GM21526 (cell line): ENCODE data around the gene SF3B6.
A peak's percentile ranks its signal among the peaks of the same experiment; 100 is the strongest.
"Not testable (repeated sequence)": the region's sequence is repeated elsewhere in the genome, so short reads cannot be mapped to it uniquely, and the experiment has no call there.

ENCODE experiments used
- ATAC-seq: cut with Tn5 transposase; IDR thresholded peaks from one replicate; pipeline ENCODE4 v1.9.1; 2021; ENCODE audit warnings: moderate library complexity; ENCODE audit not compliant: unreplicated experiment, low FRiP score

The SF3B6 gene, protein sequence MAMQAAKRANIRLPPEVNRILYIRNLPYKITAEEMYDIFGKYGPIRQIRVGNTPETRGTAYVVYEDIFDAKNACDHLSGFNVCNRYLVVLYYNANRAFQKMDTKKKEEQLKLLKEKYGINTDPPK

DNA sequence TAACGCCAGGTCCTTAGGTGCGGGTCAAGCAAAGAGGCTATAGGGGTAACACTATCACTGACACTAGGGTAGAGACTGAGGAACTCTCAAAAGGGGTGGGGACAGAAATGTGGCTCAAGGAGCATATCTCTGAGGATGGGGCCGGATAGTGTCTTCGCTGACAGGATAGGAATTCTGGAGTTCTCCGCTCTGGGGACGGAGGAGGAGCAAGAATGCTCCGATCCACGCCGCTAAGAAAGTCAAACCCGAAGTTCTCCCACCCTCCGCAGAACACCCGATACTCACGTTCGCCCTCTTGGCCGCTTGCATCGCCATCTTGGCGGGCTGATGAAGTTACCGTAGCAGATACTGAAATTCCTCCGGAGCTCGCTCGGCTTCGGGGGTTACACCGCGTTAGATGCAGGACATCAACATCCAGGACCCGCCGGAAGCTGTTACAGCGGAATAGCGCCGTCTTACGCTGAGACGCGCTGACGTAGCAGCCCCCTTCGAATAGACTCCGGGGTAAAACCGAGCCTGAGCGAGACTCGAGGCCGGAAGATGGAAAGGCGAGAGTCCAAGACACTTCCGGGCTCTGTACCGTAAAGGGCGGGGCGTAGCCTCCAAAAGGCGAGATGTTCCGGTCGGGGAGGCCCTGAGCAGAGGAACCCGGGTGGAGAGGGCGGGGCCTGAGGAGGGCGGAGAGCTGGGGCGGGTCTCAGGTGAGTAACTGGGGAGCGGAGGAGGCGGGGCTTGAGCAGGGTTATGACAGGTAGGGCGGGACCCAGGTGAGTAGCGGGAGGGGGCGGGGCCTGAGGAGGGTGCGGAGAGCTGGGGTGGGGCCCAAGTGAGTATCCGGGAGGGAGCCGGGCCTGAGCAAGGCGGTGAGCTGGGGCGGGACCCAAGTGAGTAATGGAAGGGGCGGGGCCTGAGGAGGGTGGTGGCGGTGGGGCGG lies at the start of gene SF3B6:
TSS of gene SF3B6 (minus strand) at position 412 of the 934 bp plus-strand sequence. CDS start at position 315, 97 bp downstream.
- peak; percentile 92 for ATAC-seq

DNA sequence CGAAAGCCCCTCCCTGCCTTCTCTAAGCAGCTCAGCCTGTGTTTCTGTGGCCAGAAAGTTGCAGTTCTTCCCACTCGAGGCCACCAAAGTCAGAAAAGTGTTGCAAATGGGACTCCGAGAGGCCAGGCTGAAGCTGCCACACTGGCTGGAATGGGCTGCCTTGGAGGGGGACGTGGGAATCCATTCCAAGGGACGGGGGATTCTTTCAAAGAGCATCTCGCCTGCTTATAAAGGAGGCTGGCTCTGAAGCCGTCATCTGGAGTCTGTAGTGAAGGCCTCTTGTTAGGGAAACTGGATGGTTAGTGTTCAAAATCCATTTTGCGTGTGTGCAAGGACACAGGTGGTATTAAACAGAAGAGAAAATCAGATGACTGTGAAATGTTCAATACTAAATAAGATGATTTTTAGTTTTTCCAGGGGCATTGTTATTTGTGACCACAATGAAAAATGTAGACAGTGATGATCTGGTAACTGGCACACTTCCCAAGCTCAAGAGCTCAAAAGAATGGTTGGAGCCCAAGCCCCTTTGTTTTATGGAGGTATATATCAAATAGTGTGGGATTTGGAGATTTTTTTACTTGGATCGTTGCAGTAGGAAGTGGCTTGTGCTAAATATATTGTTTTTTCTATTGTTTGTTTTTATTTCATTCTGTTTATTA lies 47.9 kb upstream of the SF3B6 start:
- no peak for ATAC-seq

DNA sequence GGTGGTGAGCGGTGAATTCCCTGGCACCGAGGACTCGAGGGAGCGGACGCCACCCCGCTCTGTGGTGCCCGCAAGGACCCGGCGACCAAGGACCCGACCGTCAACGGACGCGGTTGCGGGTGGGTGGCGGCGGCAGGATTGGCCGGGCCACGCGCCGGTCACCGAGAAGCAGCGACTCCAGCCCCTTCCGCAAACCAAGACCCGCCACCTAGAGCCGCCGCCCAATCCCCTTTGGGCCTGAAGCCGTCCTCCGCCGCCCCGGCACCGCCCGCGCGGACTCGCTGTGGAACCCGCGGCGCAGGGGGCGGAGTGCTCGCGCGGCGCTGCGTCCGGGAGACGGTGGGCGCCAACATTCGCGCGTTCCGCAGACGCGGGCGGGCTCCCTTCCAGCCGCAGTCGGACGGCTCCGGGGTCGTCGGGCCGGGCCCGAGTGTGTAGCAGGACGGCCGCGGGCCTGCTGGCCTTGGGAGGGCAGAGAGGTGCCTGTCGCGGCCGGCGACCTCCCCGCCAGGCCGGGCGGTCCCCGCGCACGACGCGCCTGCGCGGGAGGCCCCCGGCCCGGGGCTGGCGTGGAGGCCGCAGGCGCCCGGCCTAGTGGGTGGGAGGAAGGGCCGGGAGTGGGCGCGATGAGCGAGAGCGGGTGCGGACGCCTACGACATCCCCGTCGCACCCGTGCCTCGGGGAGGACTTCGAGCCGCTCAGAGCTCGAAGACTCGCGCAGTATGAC lies 47.2 kb upstream of the SF3B6 start, which contains the start of the genes FAM228B and PFN4:
TSS of gene FAM228B (plus strand) at position 275 of the 727 bp plus-strand sequence. CDS start 893 bp downstream, outside the sequence.
TSS of gene PFN4 (minus strand) at position 140 of the 727 bp plus-strand sequence. CDS start 799 bp downstream, outside the sequence.
- peak; percentile 82 for ATAC-seq

DNA sequence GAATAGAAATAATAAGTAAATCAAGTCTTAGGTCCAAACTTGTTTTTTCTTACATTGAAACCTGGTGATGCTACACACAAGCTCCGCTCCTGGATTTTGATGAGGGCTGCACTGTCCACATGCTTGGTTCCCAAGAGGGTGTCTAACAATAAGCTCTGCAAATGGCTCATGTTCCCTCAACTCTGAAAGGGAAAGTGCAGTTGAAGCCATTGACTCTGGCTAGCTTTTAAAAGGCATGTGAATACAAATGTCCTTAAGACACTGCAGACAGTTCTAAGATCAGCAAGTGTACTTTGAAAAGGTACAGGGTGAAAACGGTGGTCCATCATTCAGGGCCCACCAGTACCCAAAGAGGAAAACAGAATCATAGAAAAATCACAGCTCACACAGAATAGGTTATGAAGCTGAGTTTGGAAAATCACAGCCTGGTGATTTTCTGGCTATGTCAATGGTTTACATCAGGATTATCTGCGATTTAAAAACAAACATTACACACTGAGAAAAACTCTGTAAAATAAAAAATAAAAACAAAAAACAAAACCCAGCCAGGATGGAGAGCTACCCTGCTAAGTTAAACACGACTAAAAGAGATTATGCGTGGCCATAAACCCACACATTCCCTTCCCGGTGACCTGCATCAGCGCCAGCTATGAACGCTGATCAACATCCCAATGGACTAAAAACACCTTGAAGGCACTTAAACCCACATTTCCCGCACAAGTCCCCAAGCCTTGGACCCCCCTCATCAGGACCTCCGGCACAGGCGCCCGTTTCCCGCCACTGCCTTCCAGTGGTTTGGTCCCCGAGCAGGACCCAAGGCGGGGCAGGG lies 46.5 kb upstream of the SF3B6 start:
- ATAC-seq: no peak

DNA sequence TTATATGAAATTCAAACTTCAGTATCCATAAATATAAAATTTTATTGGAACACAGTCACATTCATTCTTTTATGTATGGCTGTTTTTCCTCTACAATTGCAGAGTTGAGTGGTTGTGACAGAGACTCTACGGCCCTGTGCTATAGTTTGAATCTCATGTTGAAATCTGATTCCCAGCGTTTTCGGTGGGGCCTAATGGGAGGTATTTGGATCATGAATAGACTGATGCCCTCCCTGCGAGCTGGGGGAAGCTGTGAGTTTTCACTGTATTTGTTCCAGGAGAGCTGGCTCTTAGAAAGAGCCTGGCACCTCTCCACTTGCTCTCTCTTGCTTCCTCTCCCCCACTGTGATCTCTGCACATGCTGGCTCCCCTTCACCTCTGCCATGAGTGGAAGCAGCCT lies 45.3 kb upstream of the SF3B6 start:
- ATAC-seq: no peak

DNA sequence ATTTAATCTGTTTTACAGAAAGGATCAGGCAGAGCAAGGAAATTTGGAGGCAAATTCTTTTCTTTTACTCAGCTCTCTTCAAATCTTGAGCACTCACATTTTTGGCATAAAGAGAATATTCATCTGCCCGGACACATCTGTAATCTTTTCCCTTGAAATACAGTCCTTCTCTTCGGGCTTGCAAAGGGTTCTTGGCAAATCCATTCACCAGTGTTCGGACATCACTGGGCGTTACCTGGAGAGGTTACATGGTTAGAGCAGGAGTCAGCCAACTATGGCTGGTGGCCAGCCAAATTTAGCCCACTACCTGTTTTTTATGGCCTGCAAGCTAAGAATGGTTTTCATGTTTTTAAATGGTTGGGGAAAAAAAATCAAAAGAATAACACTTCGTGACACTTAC lies 44.9 kb upstream of the SF3B6 start:
- no peak for ATAC-seq

DNA sequence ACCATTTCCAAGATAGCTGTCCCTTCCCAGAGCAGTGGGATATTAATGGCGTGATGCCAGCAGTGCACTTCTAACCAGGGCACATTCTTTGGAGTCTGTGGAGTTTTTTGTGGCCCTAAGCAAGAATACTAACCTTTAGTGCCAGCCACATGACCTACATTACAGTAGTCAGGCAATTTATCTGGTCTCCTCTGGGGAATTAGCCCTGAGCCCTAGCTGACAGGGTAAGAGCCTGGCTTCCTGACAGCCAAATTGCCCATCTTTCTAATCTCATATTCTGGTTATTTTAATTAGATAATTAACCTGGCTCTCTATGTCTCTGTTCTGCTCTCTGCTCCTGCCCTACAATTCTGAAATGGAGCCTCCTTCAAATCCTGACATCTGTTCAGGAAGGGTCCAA lies 41.8 kb upstream of the SF3B6 start:
- no peak for ATAC-seq

DNA sequence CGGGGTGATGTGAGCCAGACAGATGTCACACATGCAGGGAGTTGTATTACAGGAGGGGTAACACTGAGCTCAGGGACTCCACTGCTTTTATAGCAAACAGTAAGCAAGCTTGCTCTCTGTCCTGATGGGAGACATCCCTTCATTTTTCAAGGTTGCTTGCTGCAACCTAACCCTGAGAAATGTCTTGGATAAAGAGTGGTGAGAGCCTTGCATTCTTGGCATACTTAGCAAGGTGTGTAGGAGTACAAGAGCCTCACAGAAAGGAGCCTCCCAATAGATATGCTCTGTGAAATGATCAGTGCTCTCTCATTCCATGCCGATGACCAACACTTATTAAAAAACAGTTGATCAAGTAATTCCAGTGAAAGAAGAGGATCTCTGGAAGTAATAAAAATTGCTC lies 38.9 kb upstream of the SF3B6 start:
- no peak for ATAC-seq

DNA sequence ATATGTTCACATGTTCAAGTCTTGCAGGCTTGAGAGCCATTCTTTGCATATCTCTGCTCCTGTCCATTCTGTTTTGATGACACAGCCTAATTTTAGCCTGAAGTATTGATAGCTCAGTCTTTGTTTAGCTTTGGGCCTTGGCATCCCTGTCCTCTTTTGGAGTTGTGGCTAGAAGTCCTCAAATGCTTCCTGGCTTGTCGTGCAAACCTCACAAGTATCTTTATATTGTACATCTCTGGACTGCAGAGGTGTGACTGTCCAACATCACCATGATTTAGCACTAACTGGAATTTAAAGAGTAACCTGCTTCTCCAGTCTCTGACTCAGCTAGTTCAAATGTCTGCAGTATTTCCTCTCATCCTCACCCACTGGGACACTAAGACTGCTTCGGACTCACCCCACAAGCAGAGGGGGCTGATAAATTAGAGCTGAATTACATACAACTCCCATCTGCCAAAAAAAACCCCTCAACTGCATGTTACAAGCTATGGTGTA lies 35.3 kb upstream of the SF3B6 start:
- no peak for ATAC-seq

DNA sequence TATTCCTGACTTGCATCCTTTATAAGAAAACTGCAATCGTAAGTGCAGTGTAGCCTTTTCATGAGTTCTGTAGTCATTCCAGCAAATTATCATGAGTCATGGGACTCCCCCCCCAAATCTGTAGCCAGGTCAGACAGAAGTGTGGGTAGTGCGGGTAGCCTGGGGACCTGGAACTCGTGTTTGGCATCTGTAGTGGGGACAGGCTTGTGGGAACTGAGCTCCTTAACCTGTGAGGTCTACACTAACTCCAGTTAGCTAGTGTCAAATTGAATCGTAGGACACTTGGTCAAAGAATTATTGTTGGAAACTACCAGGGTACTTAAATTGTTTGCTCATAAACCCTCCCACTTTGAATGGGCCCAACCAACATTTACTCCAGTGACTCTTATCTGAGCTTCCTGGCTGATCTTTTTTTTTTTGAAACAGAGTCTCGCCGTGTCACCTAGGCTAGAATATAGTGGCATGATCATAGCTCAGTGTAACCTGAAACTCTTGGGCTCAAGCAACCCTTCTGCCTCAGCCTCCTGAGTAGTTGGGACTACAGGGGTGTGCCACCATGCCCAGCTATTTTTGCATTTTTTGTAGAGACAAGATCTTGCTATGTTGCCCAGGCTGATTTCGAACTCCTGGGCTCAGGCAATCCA lies 34.7 kb upstream of the SF3B6 start:
- no peak for ATAC-seq

DNA sequence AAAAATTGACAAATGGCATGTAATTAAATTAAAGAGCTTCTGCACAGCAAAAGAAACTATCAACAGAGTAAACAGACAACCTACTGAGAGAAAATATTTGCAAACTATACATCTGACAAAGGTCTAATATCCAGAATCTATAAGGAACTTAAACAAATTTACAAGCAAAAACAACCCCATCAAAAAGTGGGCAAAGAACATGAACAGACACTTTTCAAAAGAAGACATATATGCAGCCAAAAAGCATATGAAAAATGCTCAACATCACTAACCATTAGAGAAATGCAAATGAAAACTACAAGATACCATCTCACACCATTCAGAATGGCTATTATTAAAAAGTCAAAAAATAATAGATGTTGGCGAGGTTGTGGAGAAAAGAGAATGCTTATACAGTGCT lies 33.3 kb upstream of the SF3B6 start:
- not testable (repeated sequence) for ATAC-seq

DNA sequence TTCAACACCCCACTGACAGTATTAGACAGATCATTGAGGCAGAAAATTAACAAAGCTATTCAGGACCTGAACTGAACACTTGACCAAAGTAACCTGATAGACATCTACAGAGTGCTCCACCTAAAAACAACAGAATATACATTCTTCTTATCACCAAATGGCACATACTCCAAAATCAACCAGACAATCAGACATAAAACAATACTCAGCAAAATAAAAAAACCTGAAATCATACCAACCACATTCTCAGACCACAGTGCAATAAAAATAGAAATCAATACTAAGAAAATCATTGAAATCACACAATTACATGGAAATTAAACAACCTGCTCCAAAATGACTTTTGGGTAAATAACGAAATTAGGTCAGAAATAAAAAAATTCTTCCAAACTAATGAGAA lies 31.2 kb upstream of the SF3B6 start:
- ATAC-seq: no peak

DNA sequence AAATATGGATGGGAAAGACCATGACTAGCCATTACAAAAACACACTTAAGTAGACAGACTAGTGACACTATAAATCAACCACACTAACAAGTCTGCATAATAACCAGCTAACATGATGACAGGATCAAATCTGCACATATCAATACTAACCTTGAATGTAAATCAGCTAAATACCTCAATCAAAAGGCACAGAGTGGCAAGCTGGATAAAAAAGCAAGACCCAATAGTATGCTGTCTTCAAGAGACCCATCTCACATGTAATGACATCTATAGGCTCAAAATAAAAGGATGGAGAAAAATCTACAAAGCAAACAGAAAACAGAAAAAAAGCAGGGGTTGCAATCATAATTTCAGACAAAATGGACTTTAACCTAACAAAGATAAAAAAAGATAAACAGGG lies 30.7 kb upstream of the SF3B6 start:
- ATAC-seq: no peak

DNA sequence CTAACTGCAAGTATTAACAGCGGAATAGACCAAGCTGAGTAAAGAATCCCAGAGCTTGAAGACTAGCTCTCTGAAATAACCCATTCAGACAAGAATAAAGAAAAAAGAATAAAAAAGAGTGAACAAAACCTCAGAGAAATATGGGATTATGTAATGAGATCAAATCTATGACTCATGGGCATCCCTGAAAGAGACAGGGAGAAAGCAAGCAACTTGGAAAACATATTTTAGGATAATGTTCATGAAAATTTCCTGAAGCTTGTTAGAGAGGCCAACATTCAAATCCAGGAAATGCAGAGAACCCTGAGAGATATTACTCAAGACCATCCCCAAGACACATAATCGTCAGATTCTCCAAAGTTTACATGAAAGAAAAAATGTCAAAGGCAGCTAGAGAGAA lies 29.7 kb upstream of the SF3B6 start:
- ATAC-seq: no peak

DNA sequence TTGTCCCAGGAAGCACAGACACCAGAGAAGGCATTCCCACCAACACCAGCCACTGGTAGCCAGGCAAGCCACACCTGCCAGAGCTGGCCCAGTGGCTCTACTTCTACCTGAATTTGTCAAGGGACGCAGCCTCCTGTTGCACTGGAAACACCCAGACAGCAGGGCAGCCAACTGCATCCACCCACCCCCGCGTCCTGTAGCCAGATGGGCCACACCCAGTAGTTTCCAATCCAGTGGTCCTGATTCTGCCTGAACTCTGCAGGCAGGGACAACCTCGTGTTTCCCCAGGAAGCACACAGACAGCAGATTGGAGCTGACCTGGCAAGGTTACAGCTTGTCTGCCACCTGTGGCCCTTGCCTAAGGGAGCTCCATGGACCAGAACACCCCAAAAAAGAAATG lies 28.8 kb upstream of the SF3B6 start:
- ATAC-seq: no peak

DNA sequence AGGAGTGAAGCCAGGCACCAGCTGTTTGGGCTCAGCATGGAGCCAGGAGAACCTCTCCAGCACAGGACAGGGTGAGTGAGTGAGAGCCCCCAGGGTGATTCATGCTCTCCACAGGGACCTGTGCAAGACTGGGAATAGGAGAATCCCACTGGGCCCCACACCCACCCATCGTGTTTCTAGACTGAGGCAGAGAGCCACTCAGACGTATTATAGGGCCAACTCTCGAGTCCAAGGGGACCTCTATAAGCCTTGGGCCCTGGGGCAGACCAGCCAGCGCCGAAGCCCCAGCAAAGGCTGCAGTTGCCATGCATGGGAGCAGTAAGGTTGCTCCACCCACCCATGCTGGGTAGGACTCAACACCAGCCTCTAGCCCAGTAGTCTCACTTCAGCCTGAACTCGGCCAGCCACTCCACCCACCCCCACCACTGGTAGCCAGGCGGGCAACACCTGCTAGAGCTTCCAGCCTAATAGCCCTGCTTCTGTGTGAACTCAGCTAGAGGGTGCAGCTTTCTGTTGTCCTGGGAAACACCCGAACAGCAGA lies 28.1 kb upstream of the SF3B6 start:
- ATAC-seq: no peak

DNA sequence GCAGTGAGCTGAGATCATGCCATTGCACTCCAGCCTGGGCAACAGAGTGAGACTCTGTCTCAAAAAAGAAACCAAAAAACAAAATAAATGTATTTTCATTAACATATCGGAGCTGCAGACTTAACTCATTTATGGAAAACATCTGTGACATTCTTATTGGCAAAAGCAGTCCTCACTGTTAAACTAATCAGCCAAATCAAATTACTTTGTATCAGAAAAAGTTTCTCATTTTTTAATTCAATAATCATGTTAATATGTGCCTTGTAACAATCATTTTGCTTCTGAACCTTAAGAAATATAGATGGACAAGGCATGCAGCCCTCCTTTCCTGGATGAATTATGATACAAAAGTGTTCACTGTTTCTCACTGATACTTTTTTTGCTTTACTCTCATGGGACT lies 26.6 kb upstream of the SF3B6 start:
- no peak for ATAC-seq

DNA sequence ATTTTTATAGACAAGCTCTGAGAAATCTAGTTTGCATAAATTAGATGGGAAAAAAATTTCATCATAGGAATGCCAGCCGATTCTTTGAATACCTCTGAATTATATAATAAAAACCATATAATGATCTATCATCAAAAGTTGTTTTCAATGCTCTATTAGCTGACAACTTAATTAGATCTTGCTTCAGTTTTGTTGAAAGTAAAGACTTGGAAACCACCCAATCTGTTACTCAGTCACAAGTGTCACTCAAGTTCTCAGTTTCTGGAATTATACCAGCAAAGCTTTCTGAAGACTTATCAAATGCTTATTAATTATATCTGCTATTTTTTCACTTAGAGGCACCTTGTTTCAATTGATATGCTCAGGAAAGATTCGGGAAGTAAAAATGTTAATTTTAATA lies 25.9 kb upstream of the SF3B6 start:
- ATAC-seq: no peak

DNA sequence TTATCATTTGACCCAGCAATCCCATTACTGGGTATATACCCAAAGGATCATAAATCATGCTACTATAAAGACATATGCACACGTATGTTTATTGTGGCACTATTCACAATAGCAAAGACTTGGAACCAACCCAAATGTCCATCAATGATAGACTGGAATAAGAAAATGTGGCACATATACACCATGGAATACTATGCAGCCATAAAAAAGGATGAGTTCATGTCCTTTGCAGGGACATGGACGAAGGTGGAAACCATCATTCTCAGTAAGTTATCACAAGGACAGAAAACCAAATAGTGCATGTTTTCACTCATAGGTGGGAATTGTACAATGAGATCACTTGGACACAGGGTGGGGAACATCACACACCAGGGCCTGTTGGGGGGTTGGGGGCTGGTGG lies 24.6 kb upstream of the SF3B6 start:
- ATAC-seq: not testable (repeated sequence)
